ENCODE results near the gene JAZF1. TPM values are rescaled to one million over a fixed set of nuclear protein-coding genes. Genes with fewer than 3 reads are reported as not detected.

JAZF1 gene
- total RNA-seq, 4 donors from 2014 or later = 4.7 to 8.1 (median 5.7) TPM

DNA sequence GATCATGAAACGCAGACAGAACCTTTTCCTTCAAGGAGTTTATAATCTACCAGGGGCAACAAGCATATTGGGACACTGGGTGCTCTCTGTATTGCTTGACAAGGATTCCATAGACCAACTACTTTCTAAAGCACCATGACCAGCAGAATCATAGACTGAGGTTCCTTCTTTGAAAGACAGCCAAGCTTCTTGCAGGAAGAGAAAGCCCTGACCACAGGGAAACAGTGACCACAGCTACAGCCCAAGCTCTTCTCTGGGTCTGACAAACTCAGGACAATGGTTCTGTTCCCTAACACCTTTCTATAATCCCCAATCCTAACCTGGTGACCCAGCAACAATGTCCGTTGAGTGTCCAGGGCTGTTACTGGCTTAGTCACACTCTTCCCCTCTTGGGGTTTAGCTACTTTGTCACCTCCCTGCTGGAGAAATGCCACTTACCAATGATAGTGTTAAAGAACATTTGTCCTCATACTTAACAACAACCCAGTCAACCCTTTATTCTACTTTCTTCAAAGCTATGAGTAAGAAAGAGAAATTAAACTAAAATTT is 155.7 kb downstream of the JAZF1 start:
- intact Hi-C loops (cut with DNase I; ENCODE audit: low total_unique reads) = loop anchor here (10.0 kb wide), 1 partner anchor 830 kb away; no protein-coding TSS in a partner anchor
- WGBS, 2 donors = 85 to 90% methylated on average over 2 of the region's 2 CpGs

DNA sequence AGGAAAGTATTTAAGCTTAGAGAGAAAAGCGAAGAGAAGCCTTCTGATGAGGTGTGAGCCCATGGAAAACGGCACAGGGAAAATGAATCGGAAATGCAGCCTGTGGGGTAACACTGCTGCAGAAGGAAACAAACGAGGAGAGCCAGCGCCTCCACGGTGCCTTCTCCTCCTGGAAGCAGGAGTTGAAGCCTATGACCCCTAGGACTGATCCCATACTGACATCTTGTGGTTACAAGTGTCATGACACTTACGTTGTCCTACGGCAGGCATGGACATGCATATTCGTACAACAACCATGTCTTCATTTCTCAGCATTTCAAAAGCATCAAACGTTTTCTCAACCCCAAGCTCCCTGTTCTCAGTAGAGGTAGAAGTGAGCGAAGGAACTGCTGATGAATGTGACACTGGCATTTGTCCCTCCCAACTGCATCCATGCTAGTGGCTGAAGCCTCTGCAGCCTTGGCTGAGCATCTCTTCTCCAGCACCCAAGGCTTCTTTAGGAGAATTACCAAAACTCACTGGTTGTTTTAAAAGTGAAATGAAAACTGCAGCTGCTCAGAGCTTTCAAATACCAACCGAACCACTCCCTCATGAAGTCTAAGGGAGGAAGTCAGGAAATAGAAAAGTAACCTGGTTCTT is 160.2 kb downstream of the JAZF1 start:
- 13 to 15% methylated on average over 12 of the region's 12 CpGs for WGBS, 2 donors
- peak; percentile 67 to 87 for DNase-seq (ENCODE audit: low spot score in 2 of 2)
- no peak for TF ChIP-seq POLR2A (IDR thresholded peaks at IDR 0.05)
- TF ChIP-seq, protein P1, sequence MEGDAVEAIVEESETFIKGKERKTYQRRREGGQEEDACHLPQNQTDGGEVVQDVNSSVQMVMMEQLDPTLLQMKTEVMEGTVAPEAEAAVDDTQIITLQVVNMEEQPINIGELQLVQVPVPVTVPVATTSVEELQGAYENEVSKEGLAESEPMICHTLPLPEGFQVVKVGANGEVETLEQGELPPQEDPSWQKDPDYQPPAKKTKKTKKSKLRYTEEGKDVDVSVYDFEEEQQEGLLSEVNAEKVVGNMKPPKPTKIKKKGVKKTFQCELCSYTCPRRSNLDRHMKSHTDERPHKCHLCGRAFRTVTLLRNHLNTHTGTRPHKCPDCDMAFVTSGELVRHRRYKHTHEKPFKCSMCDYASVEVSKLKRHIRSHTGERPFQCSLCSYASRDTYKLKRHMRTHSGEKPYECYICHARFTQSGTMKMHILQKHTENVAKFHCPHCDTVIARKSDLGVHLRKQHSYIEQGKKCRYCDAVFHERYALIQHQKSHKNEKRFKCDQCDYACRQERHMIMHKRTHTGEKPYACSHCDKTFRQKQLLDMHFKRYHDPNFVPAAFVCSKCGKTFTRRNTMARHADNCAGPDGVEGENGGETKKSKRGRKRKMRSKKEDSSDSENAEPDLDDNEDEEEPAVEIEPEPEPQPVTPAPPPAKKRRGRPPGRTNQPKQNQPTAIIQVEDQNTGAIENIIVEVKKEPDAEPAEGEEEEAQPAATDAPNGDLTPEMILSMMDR (IDR thresholded peaks at IDR 0.05) = peak in 1 of 3 donors; percentile 79
- no peak overlapping the region for H3K4me3 ChIP-seq (ENCODE audit: low read depth, poor library complexity, severe bottlenecking)
- intact Hi-C loops (cut with DNase I; ENCODE audit: low total_unique reads) = loop anchor here (10.0 kb wide), 1 partner anchor 826 kb away; no protein-coding TSS in a partner anchor

More for the DNA sequence above, 155.7 kb downstream of the JAZF1 start:
- DNase-seq (ENCODE audit: low spot score in 2 of 2) = no peak
- TF ChIP-seq, protein P1 (IDR thresholded peaks at IDR 0.05) = no peak
- TF ChIP-seq POLR2A (IDR thresholded peaks at IDR 0.05) = no peak
- H3K4me3 ChIP-seq (ENCODE audit: low read depth, poor library complexity, severe bottlenecking) = no peak overlapping the region

DNA sequence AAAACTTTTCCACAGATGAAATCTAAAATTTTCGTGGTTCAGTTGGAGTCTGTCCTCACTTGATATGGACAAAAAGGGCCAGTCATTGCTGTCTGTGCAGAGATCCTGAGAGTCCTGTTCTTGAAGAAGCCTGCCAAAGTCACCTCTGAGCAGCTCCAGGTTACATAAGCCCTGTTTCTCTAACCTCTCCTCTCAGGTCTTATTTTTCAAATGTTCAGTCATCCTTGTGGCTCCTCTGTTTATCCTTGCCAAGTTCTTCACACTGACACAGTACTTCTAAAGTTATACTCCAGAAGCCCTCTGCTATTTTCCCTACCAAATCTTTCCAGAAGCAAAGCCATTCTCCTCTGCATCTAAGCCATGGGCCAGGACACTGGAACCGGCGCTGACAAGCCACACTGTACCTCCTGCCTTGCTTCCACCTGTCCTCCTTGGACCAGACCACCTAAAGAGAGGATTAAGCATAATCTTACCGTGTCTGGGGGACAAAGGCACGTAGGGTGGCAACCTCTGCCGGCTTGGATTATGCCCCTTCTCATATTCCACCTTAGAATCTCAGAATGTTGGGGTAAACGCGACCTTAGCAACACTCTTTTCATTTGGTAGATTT is 161.6 kb downstream of the JAZF1 start:
- intact Hi-C loops (cut with DNase I; ENCODE audit: low total_unique reads) = no loop called here
- TF ChIP-seq POLR2A (IDR thresholded peaks at IDR 0.05) = no peak
- TF ChIP-seq, protein P1 (IDR thresholded peaks at IDR 0.05) = no peak
- 92 to 93% methylated on average over 8 of the region's 8 CpGs for WGBS, 2 donors
- no peak for DNase-seq (ENCODE audit: low spot score in 2 of 2)
- H3K4me3 ChIP-seq (ENCODE audit: low read depth, poor library complexity, severe bottlenecking) = no peak overlapping the region

DNA sequence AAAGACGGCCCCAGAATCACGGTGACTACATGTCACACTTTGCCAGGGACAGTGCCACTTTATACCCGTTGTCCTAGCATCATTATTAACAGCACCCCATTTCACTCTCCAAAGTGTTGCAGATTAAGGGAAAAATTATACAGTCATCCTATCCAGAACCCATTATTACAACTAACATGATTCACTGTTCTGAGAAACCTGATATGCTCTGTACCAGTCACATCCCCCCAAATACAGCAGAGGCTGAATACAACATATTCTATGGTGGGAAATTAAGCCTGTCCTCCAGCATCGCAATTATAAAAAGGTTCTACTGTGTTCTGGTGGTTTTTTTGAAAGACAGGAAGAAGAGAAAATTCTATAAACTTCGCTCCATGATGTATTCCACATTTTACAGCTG is 162.1 kb downstream of the JAZF1 start:
- H3K4me3 ChIP-seq (ENCODE audit: low read depth, poor library complexity, severe bottlenecking) = no peak overlapping the region
- WGBS, 2 donors = 91% methylated on average over 5 of the region's 5 CpGs
- no peak for DNase-seq (ENCODE audit: low spot score in 2 of 2)
- intact Hi-C loops (cut with DNase I; ENCODE audit: low total_unique reads) = no loop called here
- TF ChIP-seq, protein P1 (IDR thresholded peaks at IDR 0.05) = no peak
- TF ChIP-seq POLR2A (IDR thresholded peaks at IDR 0.05) = no peak

DNA sequence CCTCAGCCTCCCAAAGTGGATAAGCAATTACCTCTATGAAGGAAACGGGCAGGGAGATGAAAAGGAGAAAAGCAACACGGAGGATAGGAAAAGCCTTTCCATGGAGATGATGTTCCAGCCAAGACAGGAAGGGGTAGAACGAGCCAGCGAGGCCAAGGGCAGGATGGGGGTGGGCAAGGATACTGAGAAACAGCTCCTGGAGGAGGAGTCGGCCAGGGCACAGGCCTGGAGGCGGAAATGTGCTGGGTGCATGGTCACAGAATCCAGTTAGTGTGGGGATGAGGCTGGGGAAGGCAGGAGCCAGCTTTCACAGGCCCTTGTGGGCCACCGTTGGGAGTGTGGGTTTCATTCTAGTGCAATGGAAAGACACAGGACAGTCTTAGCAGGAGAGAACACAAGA is 162.6 kb downstream of the JAZF1 start:
- no peak for TF ChIP-seq POLR2A (IDR thresholded peaks at IDR 0.05)
- TF ChIP-seq, protein P1 (IDR thresholded peaks at IDR 0.05) = no peak
- H3K4me3 ChIP-seq (ENCODE audit: low read depth, poor library complexity, severe bottlenecking) = no peak overlapping the region
- 87 to 92% methylated on average over 7 of the region's 7 CpGs for WGBS, 2 donors
- intact Hi-C loops (cut with DNase I; ENCODE audit: low total_unique reads) = no loop called here
- no peak for DNase-seq (ENCODE audit: low spot score in 2 of 2)
